Subcutaneous abdominal adipose tissue (tissue), 5 donors: ENCODE results near the gene MTOR.

Experiments
- H3K27ac ChIP-seq: one replicate; pipeline ENCODE4 v1.7.0; 2013; ENCODE audit warnings: low read depth, mild to moderate bottlenecking, inconsistent platforms, low read length, moderate library complexity
- H3K27me3 ChIP-seq, 5 donors: one replicate each; pipeline ENCODE4 v1.7.0; 2013; ENCODE audit warnings: low read length in 5 of 5, inconsistent platforms in 1 of 5; ENCODE audit not compliant: control insufficient read depth in 5 of 5, insufficient read depth in 4 of 5
- H3K36me3 ChIP-seq, 5 donors: one replicate each; pipeline ENCODE4 v1.7.0; 2013; ENCODE audit warnings: low read length in 5 of 5; ENCODE audit not compliant: control insufficient read depth in 5 of 5, insufficient read depth in 5 of 5
- H3K4me1 ChIP-seq, 5 donors: one replicate each; pipeline ENCODE4 v1.7.0; 2013; ENCODE audit warnings: low read length in 5 of 5, mild to moderate bottlenecking in 3 of 5, moderate library complexity in 1 of 5; ENCODE audit not compliant: control insufficient read depth in 5 of 5, insufficient read depth in 5 of 5
- H3K4me3 ChIP-seq, 5 donors: one replicate each; pipeline ENCODE4 v1.7.0; 2013; ENCODE audit warnings: low read length in 5 of 5, low read depth in 1 of 5
- H3K9ac ChIP-seq, 5 donors: one replicate each; pipeline ENCODE4 v1.7.0; 2013; ENCODE audit warnings: low read length in 5 of 5, mild to moderate bottlenecking in 4 of 5, moderate library complexity in 3 of 5
- H3K9me3 ChIP-seq, 5 donors: one replicate each; pipeline ENCODE4 v1.7.0; 2013; ENCODE audit warnings: low read length in 5 of 5; ENCODE audit not compliant: control insufficient read depth in 5 of 5
- donor health status: healthy.
- donor health status: healthy.
- donor health status: healthy.
- donor health status: healthy.
- donor health status: healthy.

The MTOR gene

DNA sequence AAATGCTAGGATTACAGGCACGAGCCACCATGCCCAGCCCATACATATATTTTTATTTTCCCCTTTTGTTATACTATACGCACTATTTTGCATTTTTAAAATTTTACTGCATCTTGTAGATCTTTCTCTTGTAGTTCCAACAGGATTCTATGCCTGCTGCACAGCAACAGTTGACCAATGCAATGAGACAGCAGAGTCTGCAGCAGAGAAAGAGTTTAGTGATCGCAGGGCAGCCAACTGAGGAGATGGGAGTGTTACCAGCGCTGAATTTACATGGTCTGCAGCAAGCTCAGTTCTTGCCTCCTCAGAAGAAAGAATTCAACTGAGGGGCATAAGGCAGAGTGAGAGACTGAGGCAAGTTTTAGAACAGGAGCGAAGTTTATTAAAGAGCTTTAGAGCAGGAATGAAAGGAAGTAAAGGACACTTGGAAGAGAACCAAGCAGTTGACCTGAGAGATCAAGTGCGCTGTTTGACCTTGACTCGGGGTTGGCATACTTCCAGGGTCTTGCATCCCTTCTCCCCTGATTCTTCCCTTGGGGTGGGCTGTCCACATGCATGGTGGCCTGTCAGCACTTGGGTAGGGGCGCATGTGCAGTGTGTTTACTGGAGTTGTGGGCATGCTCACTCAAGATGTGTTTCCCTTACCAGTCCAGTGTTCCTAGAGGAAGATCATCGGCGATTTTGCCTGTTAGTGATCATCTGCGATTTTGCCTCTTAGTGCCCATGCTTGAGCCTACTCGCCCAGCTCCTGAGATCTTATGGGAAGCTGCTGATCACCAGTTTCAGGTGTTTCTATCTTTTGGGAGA lies 4.1 kb upstream of the MTOR start:
- H3K9ac ChIP-seq: no peak overlapping the region
- no peak overlapping the region for H3K27ac ChIP-seq

DNA sequence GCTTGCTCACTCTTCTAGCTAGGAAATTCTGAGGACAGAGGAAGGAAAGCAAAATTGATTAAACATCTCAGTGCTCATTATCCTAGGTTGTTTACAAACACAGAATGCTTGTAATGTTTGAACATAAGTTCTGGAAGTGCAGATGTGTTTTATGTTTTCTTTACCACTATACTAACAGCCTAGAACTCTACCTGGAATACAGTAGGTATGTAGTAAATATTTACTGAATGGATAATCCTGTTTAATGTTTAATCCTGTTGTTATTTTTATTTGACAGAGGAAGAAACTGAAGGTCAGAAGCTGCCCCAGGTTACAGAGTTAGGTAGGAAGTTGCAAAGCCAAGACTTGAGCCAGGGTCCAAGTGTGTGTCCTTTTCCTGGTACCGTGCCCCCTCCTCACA lies 6.1 kb downstream of the MTOR start:
- Histone ChIP-seq H3K4me3 (no peak overlapping the region), H3K27ac (no peak overlapping the region), H3K9ac (no peak overlapping the region), H3K36me3 (peaks cover 21 to 76% (median 68%) of the 10 kb centered on the region in 5 donors), H3K27me3 (no peaks in the 10 kb centered on the region), H3K9me3 (no peaks in the 10 kb centered on the region), H3K4me1 (peaks cover under 1 to 5% (median 2%) of the 10 kb centered on the region in 5 donors)

More for the DNA sequence above, 4.1 kb upstream of the MTOR start:
- H3K9me3 ChIP-seq: no peaks in the 10 kb centered on the region
- peaks cover 2 to 20% (median 12%) of the 10 kb centered on the region in 5 donors for H3K4me1 ChIP-seq
- no peaks in the 10 kb centered on the region for H3K27me3 ChIP-seq
- no peak overlapping the region for H3K4me3 ChIP-seq
- H3K36me3 ChIP-seq: no peaks in the 10 kb centered on the region

DNA sequence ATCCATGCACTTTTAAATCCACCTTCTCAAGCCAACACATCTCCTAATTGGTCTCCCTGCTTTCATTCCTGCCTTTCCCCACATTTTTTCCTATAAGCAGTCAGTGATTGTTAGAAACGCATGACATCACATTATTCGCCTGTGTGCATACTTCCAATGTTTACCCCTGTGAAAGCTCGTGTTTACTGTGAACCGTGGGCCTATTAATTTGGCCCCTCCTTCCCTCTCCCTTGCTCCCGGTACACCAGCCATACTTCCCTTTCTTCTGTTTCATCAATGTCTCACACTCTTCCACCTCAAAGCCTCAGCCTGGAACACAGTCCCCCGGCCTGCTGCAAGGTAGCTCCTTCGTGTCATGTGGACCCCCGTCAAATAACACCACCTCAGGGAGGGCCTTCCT lies 9.1 kb downstream of the MTOR start:
- H3K4me1 ChIP-seq: no peaks in the 10 kb centered on the region
- H3K36me3 ChIP-seq: peaks cover 14 to 79% (median 70%) of the 10 kb centered on the region in 5 donors

DNA sequence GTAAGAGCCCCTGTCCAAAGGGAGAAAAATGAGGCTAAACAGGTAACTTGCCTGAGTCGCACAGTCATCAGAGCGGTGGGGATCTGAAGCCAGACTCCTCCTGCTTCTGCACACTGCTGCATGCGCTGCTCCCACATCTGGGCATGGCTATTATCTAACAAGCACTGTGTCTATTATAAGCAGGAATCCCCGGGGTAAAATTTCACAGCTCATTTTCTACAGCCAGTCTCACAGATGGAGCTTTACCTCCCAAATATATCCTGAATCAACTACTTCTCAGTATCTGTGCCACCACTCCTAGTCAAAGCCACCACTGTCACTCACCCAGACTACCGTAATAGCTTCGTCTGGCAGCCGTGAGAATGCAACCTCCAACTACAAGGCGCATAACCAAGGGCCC lies 9.8 kb downstream of the MTOR start:
- Histone ChIP-seq H3K9me3 (no peaks in the 10 kb centered on the region), H3K27me3 (no peaks in the 10 kb centered on the region), H3K4me1 (no peaks in the 10 kb centered on the region), H3K36me3 (peaks cover 11 to 79% (median 72%) of the 10 kb centered on the region in 5 donors), H3K27ac (no peak overlapping the region), H3K4me3 (no peak overlapping the region), H3K9ac (no peak overlapping the region)

More for the DNA sequence above, 9.1 kb downstream of the MTOR start:
- Histone ChIP-seq H3K27ac (no peak overlapping the region), H3K9me3 (no peaks in the 10 kb centered on the region), H3K4me3 (no peak overlapping the region), H3K9ac (no peak overlapping the region), H3K27me3 (no peaks in the 10 kb centered on the region)

DNA sequence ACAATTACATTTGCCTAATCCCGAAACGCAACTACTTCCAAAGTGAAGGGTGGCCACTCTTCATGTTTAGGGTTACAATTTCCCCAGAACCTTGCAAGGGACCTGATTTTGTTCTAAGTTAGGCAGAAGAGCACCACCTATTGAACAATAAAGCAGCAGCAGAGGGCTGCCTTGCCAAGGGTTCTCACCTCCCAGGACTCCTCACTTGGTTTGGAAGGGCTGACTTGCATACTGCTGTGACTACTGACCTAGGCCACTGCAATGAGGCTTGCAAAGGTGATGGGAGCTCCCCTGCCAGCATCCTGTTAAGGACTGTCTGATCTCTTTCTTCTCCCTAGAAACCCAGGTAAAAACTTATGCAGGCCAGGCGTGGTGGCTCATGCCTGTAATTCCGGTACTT lies 14.2 kb downstream of the MTOR start:
- Histone ChIP-seq H3K27ac (no peak overlapping the region), H3K4me1 (no peaks in the 10 kb centered on the region), H3K27me3 (no peaks in the 10 kb centered on the region), H3K9me3 (no peaks in the 10 kb centered on the region), H3K36me3 (peaks cover 24 to 78% (median 73%) of the 10 kb centered on the region in 5 donors), H3K4me3 (no peak overlapping the region), H3K9ac (no peak overlapping the region)

DNA sequence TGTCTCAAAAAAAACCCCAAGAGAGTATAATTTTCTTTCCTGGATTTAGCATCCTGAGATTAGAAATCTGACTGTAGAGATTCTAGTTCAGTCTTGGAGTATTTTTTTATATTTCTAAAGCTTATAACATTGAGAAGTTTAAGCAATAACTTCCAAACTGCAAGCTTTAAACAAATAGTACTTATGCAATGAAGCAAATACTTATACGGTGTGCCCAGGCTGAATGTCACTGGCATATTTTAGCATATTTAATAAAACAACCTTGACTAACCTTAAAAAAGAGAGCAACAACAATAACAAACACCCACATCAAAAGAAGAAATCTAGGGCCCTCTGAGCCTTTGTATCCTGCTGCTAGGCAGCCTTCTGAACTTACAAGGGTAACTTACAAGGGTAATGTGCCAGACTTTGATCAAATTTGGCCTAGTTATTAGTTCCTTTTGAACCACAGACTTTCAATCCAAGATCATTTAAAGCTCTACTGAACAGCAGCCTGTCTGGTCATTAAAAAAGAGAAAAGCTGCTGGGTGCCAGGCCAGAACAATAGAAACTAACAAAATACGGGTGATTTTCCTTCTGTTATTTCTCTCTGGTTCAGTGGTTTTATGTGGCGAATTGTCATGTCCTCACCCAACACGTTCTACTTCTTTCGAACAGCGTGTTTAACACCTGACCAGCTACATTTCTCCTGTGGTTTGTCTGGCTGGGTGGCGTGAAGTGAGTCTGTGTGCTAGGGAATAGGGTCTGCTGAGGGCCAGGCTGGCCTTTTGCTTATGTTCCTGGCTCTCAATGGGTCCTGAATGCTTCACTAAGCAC lies 16.2 kb downstream of the MTOR start:
- Histone ChIP-seq H3K4me1 (no peaks in the 10 kb centered on the region), H3K9me3 (no peaks in the 10 kb centered on the region), H3K9ac (peak overlapping the region in 1 of 5 donors; percentile 13), H3K27ac (no peak overlapping the region), H3K36me3 (peaks cover 26 to 78% (median 68%) of the 10 kb centered on the region in 5 donors), H3K27me3 (no peaks in the 10 kb centered on the region), H3K4me3 (no peak overlapping the region)

DNA sequence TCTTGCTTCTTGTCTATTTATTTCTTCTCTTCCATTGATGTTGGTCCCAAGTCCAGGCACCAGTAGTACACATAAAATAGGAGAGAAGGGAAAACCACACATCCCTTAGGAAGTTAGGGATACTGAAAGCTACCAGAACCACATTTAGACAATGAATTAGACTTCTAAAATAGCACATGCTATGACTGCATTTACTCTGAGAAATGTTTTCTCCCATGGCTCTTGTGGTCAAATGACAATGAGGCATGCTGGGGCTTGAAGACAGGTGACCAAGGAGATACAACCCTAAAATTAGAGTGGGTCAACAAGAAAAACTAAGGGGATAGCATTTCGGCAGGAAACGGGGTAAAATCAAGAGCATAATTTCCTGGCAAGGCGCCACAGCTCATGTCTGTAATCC lies 17.1 kb downstream of the MTOR start:
- H3K4me3 ChIP-seq: no peak overlapping the region
- H3K27me3 ChIP-seq: no peaks in the 10 kb centered on the region
- peaks cover 30 to 78% (median 66%) of the 10 kb centered on the region in 5 donors for H3K36me3 ChIP-seq
- H3K9me3 ChIP-seq: no peaks in the 10 kb centered on the region
- no peak overlapping the region for H3K9ac ChIP-seq
- H3K27ac ChIP-seq: no peak overlapping the region
- no peaks in the 10 kb centered on the region for H3K4me1 ChIP-seq

DNA sequence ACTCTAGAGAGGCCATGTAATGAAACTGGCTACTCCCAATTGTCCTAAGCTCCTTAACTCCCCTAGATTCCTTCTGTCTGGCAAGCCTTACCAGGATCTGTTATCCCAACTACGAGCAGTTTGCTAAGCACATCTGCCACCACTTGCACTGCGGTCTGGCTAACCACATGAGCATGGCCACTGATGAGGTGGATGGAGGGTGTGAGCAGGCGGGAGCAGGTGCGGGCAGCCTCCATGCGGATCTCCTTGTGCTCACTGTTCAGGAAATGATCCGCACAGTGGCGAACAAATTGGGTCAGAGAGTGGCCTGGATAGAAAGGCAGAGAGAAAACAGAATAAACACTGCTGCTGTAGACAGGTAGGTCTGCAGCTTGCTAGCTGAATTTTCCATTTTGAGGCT lies 24.0 kb downstream of the MTOR start:
- Histone ChIP-seq H3K4me3 (no peak overlapping the region), H3K9me3 (no peaks in the 10 kb centered on the region), H3K27me3 (no peaks in the 10 kb centered on the region), H3K36me3 (peaks cover 36 to 94% (median 81%) of the 10 kb centered on the region in 5 donors), H3K4me1 (peaks cover 0 to 7% (median 0%) of the 10 kb centered on the region in 5 donors), H3K9ac (no peak overlapping the region), H3K27ac (no peak overlapping the region)

DNA sequence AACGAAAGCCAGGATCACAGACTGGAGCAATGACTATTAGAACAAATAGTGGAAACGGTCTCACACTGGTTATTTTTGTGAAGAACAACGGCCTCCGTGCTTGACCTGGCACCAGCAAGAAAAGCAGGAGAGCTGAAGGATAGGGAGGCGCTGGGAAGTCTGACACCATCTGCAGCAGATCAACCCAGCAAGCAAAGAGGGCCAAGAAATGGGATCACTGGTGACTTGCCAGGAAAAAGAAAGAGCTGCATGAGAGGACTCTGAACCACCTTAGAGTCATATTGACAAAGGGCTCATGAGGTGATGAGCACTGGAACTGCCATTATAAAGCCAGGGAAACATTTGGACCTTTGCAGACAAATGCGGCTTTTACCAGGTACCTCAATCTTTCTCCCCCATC lies 25.0 kb downstream of the MTOR start:
- Histone ChIP-seq H3K27me3 (no peaks in the 10 kb centered on the region), H3K4me1 (peaks cover 0 to 7% (median 0%) of the 10 kb centered on the region in 5 donors), H3K4me3 (no peak overlapping the region), H3K36me3 (peaks cover 37 to 93% (median 79%) of the 10 kb centered on the region in 5 donors), H3K9me3 (no peaks in the 10 kb centered on the region), H3K27ac (no peak overlapping the region), H3K9ac (no peak overlapping the region)

DNA sequence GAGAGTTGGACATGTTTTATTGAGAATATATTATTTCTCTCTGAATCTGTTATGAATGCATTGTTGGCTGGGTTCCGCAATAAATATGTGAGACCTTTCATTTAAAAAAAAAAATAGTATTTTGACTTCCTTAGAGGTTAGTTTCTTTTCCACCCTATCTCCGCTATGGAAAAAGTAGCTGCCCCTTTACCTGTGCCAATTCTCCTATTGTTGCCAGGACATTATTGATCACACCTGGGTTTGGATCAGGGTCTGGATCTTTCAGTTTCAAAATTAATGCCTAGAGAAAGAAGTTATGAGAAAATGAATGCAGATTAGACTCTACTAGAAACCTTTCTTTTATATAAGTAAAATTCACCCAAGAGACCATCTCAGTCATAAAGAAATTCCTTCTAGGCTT lies 29.1 kb downstream of the MTOR start:
- peaks cover 53 to 94% (median 86%) of the 10 kb centered on the region in 5 donors for H3K36me3 ChIP-seq

More for the DNA sequence above, 29.1 kb downstream of the MTOR start:
- Histone ChIP-seq H3K9ac (no peak overlapping the region), H3K4me1 (peaks cover 0 to 7% (median 0%) of the 10 kb centered on the region in 5 donors), H3K27me3 (no peaks in the 10 kb centered on the region), H3K4me3 (no peak overlapping the region), H3K27ac (no peak overlapping the region), H3K9me3 (no peaks in the 10 kb centered on the region)
